Transverse colon (tissue), 3 donors: ENCODE measurements around the gene DLX2.

Experiments used
- POLR2A ChIP-seq: fragments of 450-650 bp; IDR thresholded peaks from one replicate; pipeline ENCODE4 v1.6.1; 2016; ENCODE audit warnings: antibody characterized with exemption, mild to moderate bottlenecking, moderate library complexity
- TF ChIP-seq, protein P1 (sequence below), 5 experiments: fragments of 200-600 bp in 3 of 5; fragments of 450-650 bp in 2 of 5; sonication (generic) in 3 of 5; IDR thresholded peaks; 1 replicate in 2 of 5; 2 replicates in 3 of 5; pipeline ENCODE4 v1.5.1; 2016 to 2017; ENCODE audit warnings: antibody characterized with exemption in 5 of 5, inconsistent platforms in 3 of 5, mild to moderate bottlenecking in 2 of 5, moderate library complexity in 1 of 5

DNA sequence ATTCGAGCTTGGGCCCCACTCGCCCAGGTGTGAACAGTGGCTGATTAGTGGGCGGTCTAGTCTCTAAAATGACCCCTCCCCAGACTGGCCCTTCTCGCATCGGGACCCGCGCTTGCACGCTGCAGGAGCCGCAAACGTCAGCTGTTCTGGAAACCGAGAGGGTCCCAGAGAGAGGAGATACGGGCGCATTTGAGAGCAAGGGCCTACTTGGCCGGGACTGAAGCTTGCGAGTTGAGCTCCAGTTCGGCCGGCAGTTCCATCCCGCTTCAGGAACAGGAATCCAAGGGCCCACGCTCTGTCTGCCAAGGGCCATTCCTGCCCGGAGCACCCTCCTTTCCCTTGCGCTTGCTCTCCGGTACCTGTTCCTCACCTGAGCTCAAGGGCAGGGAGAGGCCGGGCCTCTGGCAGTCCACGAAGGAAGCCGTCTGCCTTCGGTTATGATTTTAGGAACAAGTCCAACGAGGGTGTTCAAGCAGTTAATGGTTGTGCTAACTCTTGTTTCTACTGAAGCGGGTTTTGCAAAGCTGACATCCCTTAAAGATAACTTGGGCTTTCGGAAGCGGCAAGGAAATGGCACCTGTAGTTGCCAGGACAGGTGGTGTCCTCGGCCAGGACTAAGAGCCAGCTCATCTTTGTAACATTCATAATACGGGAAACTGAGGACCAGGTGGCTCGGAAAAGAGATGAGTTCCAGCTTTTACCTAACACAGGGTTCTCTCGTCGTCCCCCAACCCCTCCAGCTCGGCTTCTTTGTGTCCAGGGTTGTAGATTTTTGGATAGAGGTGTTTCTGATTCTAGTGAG is 21.3 kb downstream of the DLX2 start:
- TF ChIP-seq, protein P1, sequence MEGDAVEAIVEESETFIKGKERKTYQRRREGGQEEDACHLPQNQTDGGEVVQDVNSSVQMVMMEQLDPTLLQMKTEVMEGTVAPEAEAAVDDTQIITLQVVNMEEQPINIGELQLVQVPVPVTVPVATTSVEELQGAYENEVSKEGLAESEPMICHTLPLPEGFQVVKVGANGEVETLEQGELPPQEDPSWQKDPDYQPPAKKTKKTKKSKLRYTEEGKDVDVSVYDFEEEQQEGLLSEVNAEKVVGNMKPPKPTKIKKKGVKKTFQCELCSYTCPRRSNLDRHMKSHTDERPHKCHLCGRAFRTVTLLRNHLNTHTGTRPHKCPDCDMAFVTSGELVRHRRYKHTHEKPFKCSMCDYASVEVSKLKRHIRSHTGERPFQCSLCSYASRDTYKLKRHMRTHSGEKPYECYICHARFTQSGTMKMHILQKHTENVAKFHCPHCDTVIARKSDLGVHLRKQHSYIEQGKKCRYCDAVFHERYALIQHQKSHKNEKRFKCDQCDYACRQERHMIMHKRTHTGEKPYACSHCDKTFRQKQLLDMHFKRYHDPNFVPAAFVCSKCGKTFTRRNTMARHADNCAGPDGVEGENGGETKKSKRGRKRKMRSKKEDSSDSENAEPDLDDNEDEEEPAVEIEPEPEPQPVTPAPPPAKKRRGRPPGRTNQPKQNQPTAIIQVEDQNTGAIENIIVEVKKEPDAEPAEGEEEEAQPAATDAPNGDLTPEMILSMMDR (IDR thresholded peaks at IDR 0.05): no peak
- TF ChIP-seq POLR2A: no peak
